Fibroblast of skin of left quadriceps (primary cell): ENCODE results near the gene NOL4L.

Experiments
- DNase-seq, 2 experiments: peaks; one replicate each; pipeline ENCODE4 v3.0.0-alpha.2; 2013; ENCODE audit warnings: low read depth in 2 of 2

The NOL4L gene

GRCh38 chr20:32523613-32524213 is 61.4 kb downstream of the NOL4L start:
- DNase-seq = no peak

- peak in 1 of 2 experiments; percentile 14 for DNase-seq
Observed at GRCh38 chr20:32522776-32523612, 62.1 kb downstream of the NOL4L start.

GRCh38 chr20:32522526-32522775 is 62.7 kb downstream of the NOL4L start:
- DNase-seq = no peak

GRCh38 chr20:32521780-32522525 is 63.2 kb downstream of the NOL4L start:
- peak in 1 of 2 experiments; percentile 17 for DNase-seq

DNA sequence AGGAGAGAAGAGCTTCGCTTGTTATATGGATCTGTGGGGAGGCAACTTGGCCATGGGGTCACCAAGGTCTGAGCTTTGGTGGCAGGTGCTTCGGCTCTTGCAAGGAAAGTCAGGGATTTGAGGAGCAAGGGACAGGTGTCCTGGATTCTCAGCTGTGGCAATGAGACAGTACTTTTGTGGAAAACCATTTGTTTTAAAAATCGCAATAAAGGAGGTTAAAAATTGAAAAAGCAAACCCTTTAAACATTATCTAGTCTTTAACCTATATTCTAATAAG is 64.3 kb downstream of the NOL4L start:
- DNase-seq = no peak

DNA sequence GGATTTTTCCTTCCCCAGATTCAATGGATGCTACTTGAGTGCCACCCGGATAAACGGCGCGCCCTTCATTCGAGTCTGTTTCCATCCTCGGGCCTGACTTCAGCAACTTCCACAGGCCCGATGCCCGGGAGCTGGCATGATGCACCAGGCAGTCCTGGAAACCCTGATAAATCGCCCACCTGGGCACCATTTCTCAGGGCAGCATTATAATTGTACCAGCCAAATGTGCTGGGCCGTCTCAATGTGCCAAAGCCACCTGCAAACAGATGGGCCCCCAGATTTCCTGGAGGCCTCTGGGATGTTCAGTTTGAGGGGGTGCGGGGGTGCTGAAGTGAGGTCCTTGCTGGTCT is 65.8 kb downstream of the NOL4L start:
- no peak for DNase-seq

- no peak for DNase-seq
Observed at GRCh38 chr20:32518593-32519380, 66.3 kb downstream of the NOL4L start.

- no peak for DNase-seq
Observed at GRCh38 chr20:32517914-32518592, 67.1 kb downstream of the NOL4L start.

GRCh38 chr20:32517518-32517873 is 67.6 kb downstream of the NOL4L start:
- DNase-seq = no peak

DNA sequence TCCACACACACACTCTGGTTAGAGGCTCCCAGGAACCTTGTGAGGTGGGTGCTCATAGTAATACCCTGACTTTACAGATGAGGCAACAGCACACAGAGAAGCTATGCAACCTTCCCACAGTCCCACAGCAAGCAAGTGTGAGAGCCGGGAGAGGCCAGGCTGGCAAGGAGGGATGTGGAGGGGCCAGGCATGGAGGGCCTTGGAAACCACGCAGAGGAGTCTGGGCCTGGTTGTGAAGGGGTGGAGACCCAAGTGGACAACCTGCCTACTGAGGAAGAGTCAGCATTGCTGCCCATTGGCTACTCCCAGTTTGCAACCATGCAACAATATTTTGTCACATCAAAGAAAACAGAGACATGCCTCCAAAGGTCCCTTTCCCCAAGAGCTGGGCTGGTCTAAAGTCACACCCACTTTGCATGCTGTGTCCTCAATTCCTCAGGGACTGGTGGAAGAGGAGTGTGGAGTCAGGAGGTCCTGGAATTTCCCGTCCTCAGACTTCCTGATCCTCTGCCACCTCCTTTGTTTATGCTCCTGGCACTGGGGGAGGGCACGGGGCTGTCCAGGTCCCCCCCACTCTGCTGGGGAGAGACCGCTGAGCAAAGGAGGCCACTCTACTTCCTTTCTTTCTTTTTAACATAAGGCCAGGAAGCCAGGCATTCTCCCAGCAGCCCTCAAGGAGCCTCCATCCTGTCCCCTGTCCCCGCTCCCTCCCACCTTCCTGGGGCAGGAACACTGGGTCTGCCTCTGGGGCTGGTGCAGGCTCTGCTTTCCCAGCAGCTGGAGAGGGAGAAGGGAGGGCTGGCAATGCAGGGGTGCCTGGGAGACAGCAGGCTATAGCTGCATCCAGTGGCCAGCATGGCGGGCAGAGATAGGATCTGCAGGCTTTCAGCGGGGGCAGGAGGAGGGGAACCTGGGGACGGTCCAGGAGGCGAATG is 68.3 kb downstream of the NOL4L start:
- DNase-seq = no peak

- DNase-seq = no peak
Observed at GRCh38 chr20:32515631-32516101, 69.5 kb downstream of the NOL4L start.

DNA sequence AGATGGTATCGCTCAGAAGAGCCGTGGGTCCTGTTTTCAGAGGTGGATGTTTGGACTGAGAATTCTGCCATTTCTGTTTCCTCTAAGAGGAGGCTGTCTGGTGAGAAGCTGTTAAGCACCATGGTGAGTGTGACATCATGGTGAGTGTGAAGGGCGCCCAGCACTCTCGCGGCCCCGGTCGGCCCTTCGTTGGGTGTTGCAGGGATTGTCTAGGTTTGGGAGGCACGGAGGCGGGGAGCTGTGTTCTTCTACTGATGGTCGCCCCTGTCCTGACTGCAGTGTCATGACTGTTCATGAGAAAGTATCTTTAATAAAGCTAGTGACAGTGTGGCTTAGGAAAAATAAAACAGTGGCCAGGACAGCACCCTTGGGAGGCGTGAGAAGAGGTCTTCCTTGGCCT is 70.4 kb downstream of the NOL4L start:
- DNase-seq = no peak

DNA sequence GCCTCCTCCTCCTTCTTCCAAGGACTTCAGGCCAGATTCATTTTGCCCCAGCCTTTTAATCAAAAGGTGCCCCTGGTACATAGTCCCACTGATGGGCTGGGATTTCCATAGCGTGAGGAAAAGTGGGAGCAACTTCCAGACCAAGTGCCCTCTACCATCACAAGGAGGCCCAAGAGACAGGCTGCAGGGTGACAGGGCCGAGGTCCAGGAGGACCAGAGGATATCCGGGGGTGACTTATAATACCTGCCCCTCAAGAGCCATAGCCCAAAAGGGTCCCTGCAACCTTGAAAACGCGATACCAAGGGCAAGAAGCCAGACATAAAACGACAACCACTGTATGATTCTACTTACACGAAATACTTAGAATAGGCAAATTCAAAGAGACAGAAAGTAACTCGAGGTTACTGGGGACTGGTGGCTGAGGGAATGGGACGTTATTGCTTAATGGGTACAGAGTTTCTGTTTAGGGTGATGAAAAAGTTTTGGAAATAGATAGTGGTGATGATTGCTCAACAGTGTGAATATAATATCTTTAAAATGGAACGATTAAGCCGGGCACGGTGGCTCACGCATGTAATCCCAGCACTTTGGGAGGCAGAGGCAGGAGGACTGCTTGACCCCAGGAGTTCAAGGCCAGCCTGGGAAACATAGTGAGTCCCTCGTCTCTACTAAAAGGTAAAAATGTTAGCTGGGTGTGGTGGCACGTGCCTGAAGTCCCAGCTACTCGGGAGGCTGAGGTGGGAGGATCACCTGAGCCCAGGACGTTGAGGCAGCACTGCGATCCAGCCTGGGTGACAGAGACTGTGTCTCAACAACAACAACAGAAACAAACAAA is 71.9 kb downstream of the NOL4L start:
- DNase-seq = no peak

- DNase-seq = no peak
Observed at GRCh38 chr20:32512047-32512385, 73.1 kb downstream of the NOL4L start.

DNA sequence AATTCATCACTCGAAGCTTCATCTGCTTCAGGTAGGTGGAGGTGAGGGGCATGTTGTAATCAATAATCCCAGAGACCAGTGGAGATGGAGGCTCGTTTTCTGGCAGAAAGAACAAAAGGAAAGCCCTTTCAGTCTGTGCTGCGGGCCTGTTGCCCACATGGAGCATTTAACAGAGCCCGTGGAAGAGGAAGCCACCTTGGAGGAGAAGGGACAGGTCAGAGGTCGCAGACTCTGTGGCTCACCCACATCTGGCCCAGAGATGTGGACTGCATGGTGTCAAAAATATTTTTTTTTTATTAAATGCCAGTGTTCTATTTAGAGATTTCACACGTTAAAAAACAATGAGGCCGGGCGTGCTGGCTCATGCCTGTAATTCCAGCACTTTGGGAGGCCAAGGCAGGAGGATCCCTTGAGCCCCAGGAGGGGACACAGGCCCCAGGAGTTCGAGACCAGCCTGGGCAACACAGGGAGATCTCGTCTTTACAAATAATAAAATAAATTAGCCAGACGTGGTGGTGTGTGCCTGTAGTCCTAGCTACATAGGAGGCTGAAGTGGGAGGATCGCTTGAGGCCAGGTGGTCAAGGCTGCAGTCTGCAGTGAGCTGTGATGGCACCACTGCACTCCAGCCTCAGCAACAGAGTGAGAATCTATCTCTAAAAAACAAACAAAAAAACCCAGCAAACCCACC is 73.6 kb downstream of the NOL4L start:
- DNase-seq = no peak

- no peak for DNase-seq
Observed at GRCh38 chr20:32510601-32511357, 74.4 kb downstream of the NOL4L start.

- DNase-seq = no peak
Observed at GRCh38 chr20:32510120-32510600, 75.0 kb downstream of the NOL4L start.

DNA sequence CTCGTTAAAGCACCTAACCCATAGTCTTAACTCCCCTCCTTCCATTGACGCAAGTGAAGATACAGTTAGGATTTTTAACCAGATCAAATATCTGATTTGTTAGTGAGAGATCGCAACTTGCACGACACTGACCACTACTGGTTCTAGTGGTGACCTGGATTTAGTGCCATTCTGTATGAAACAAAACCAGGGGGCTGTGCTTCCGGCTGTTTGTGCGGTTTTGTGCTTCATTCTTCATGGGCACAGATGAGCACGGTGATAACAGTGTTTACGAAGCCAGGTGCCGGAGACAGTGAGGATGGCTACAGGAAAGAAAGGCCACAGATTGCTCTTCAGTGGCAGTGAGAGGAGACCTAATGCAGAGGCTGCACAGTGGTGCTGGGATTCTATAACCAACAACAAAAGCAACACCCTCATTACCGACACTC is 75.5 kb downstream of the NOL4L start:
- no peak for DNase-seq

- DNase-seq = no peak
Observed at GRCh38 chr20:32508775-32509119, 76.4 kb downstream of the NOL4L start.
